ENCODE measurements around the gene PIK3C2G.

PIK3C2G gene

GRCh38 chr12:18567787-18568186 is 306.5 kb downstream of the PIK3C2G start:
- H3K9me3 ChIP-seq (ENCODE audit: insufficient read depth, low read depth, low read length), result no peaks in the 10 kb centered on the region
- H3K36me3 ChIP-seq (ENCODE audit: insufficient read depth, low read length), result no peaks in the 10 kb centered on the region
- H3K79me2 ChIP-seq (ENCODE audit: insufficient read depth, low read length), result no peaks in the 10 kb centered on the region
- H3K9me2 ChIP-seq (replicated peaks; ENCODE audit: low read depth, low read length), result no peaks in the 10 kb centered on the region
- H3K4me3 ChIP-seq (ENCODE audit: low read length, poor library complexity, severe bottlenecking), result no peak overlapping the region
- H3K4me2 ChIP-seq (ENCODE audit: low read depth, low read length, poor library complexity, severe bottlenecking), result no peak overlapping the region
- no peaks in the 10 kb centered on the region for H3K4me1 ChIP-seq (ENCODE audit: insufficient read depth, low read length, poor library complexity, severe bottlenecking)
- no peaks in the 10 kb centered on the region for H3F3A ChIP-seq (ENCODE audit: low read depth)
- H2AFZ ChIP-seq (ENCODE audit: low read length), result no peak overlapping the region
- H3K27me3 ChIP-seq (ENCODE audit: insufficient read depth, low read length, poor library complexity, severe bottlenecking), result no peaks in the 10 kb centered on the region
- H3K9ac ChIP-seq (ENCODE audit: low read depth, low read length, poor library complexity, severe bottlenecking), result no peak overlapping the region
- TF ChIP-seq, protein P1, sequence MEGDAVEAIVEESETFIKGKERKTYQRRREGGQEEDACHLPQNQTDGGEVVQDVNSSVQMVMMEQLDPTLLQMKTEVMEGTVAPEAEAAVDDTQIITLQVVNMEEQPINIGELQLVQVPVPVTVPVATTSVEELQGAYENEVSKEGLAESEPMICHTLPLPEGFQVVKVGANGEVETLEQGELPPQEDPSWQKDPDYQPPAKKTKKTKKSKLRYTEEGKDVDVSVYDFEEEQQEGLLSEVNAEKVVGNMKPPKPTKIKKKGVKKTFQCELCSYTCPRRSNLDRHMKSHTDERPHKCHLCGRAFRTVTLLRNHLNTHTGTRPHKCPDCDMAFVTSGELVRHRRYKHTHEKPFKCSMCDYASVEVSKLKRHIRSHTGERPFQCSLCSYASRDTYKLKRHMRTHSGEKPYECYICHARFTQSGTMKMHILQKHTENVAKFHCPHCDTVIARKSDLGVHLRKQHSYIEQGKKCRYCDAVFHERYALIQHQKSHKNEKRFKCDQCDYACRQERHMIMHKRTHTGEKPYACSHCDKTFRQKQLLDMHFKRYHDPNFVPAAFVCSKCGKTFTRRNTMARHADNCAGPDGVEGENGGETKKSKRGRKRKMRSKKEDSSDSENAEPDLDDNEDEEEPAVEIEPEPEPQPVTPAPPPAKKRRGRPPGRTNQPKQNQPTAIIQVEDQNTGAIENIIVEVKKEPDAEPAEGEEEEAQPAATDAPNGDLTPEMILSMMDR (conservative IDR thresholded peaks at IDR 0.05; ENCODE audit: low read length), result no peak
- no peak for TF ChIP-seq EZH2phosphoT487 (IDR thresholded peaks at IDR 0.05; ENCODE audit: borderline replicate concordance)
- no peaks in the 10 kb centered on the region for H4K20me1 ChIP-seq (ENCODE audit: insufficient read depth, low read length, poor library complexity, severe bottlenecking)

DNA sequence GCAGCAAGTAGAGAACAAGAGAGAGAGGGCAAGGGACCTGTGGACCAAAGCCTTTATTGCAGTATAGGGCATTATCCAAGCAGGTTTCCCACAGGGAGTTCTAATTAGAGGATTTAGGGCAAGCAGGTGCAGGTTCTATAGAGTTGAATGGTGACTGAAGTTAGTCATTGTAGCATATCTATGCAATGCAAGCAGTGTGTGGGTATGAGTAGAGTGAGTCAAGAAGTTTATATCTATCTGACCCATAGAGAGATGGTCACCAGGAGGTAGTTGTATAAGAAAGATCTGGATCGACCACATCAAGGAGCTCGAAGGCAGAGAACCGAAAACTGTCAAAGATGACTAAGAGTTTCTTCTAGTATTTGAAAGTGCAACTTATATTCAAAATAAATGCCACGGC is 309.2 kb downstream of the PIK3C2G start:
- H2AFZ ChIP-seq (ENCODE audit: low read length), result no peak overlapping the region
- H3K4me2 ChIP-seq (ENCODE audit: low read depth, low read length, poor library complexity, severe bottlenecking), result no peak overlapping the region
- no peaks in the 10 kb centered on the region for H3K36me3 ChIP-seq (ENCODE audit: insufficient read depth, low read length)
- H3K9me2 ChIP-seq (replicated peaks; ENCODE audit: low read depth, low read length), result no peaks in the 10 kb centered on the region
- TF ChIP-seq EZH2phosphoT487 (IDR thresholded peaks at IDR 0.05; ENCODE audit: borderline replicate concordance), result no peak
- TF ChIP-seq, protein P1 (conservative IDR thresholded peaks at IDR 0.05; ENCODE audit: low read length), result no peak
- no peaks in the 10 kb centered on the region for H3K79me2 ChIP-seq (ENCODE audit: insufficient read depth, low read length)
- no peaks in the 10 kb centered on the region for H3F3A ChIP-seq (ENCODE audit: low read depth)
- no peaks in the 10 kb centered on the region for H3K4me1 ChIP-seq (ENCODE audit: insufficient read depth, low read length, poor library complexity, severe bottlenecking)
- no peaks in the 10 kb centered on the region for H3K27me3 ChIP-seq (ENCODE audit: insufficient read depth, low read length, poor library complexity, severe bottlenecking)
- no peaks in the 10 kb centered on the region for H4K20me1 ChIP-seq (ENCODE audit: insufficient read depth, low read length, poor library complexity, severe bottlenecking)
- H3K9me3 ChIP-seq (ENCODE audit: insufficient read depth, low read depth, low read length), result no peaks in the 10 kb centered on the region
- H3K4me3 ChIP-seq (ENCODE audit: low read length, poor library complexity, severe bottlenecking), result no peak overlapping the region
- no peak overlapping the region for H3K9ac ChIP-seq (ENCODE audit: low read depth, low read length, poor library complexity, severe bottlenecking)

- Histone ChIP-seq H3K27me3 (ENCODE audit: insufficient read depth, low read length, poor library complexity, severe bottlenecking) (no peaks in the 10 kb centered on the region), H3K4me3 (ENCODE audit: low read length, poor library complexity, severe bottlenecking) (no peak overlapping the region), H3K4me1 (ENCODE audit: insufficient read depth, low read length, poor library complexity, severe bottlenecking) (no peaks in the 10 kb centered on the region), H3F3A (ENCODE audit: low read depth) (no peaks in the 10 kb centered on the region), H3K9ac (ENCODE audit: low read depth, low read length, poor library complexity, severe bottlenecking) (no peak overlapping the region), H4K20me1 (ENCODE audit: insufficient read depth, low read length, poor library complexity, severe bottlenecking) (no peaks in the 10 kb centered on the region), H2AFZ (ENCODE audit: low read length) (no peak overlapping the region), H3K36me3 (ENCODE audit: insufficient read depth, low read length) (no peaks in the 10 kb centered on the region), H3K9me3 (ENCODE audit: insufficient read depth, low read depth, low read length) (no peaks in the 10 kb centered on the region), H3K4me2 (ENCODE audit: low read depth, low read length, poor library complexity, severe bottlenecking) (no peak overlapping the region), H3K79me2 (ENCODE audit: insufficient read depth, low read length) (no peaks in the 10 kb centered on the region), H3K9me2 (replicated peaks; ENCODE audit: low read depth, low read length) (no peaks in the 10 kb centered on the region)
- TF ChIP-seq, protein P1 (conservative IDR thresholded peaks at IDR 0.05; ENCODE audit: low read length), result no peak
- no peak for TF ChIP-seq EZH2phosphoT487 (IDR thresholded peaks at IDR 0.05; ENCODE audit: borderline replicate concordance)
These were observed 314.8 kb downstream of the PIK3C2G start for GRCh38 chr12:18576104-18576626.

Measured in Loucy (cell line).